HCT116 (cell line): ENCODE measurements around the gene CCDC120. TPM values are rescaled to one million over a fixed set of nuclear protein-coding genes. Genes with fewer than 3 reads are reported as not detected.

ENCODE experiments used
- ATAC-seq: fragments of 200-7000 bp; cut with Tn5 transposase; 2 replicates; pipeline ENCODE4 v1.9.1; 2020; ENCODE audit warnings: mild to moderate bottlenecking, moderate library complexity
- BruUV-seq: library from RNA; stranded (reverse); fragments of 400-500 nt; replicated peaks from 2 replicates; lab custom pipeline; 2021; lab: Mats Ljungman, UMichigan
- CTCF ChIA-PET: fragments of 300-600 bp; sonication (Branson Sonifier 250); formaldehyde crosslinking; loops from one replicate; lab custom pipeline; 2021; ENCODE audit warnings: antibody characterized with exemption; lab: Charles Lee
- POLR2A ChIA-PET: fragments of 300-600, 350-600 bp; sonication (Branson Sonifier 250); formaldehyde crosslinking; loops from one replicate; lab custom pipeline; 2021; ENCODE audit warnings: antibody characterized with exemption; lab: Charles Lee
- RAD21 ChIA-PET, 2 experiments: fragments of 300-600 bp; sonication (Branson Sonifier 250); formaldehyde crosslinking; loops; one replicate each; lab custom pipeline; 2023; ENCODE audit warnings: low total read pairs in 2 of 2; ENCODE audit not compliant: uncharacterized antibody in 2 of 2, unreplicated experiment in 2 of 2, low non-redundant PET in 1 of 2; lab: Charles Lee
- DNase-seq: peaks from one replicate; pipeline ENCODE4 v3.0.0-alpha.2; 2010; ENCODE audit warnings: low read depth, low spot score
- H2AFZ ChIP-seq: fragments of 200-600 bp; shearing (Covaris generic), sonication (generic); 2 replicates; pipeline ENCODE4 v1.6.1; 2017; ENCODE audit warnings: low read depth, mixed run types, mixed read lengths, antibody characterized with exemption, low read length; ENCODE audit not compliant: poor library complexity, severe bottlenecking
- H3K27ac ChIP-seq: 2 replicates; pipeline ENCODE4 v1.5.1; 2012; ENCODE audit warnings: low read depth, low read length
- H3K27me3 ChIP-seq: fragments of 200-600 bp; sonication (generic); 2 replicates; pipeline ENCODE4 v1.6.1; 2016; ENCODE audit warnings: mixed run types, low read length, mixed read lengths; ENCODE audit not compliant: insufficient read depth
- H3K36me3 ChIP-seq, 2 experiments: fragments of 200-500 bp in 1 of 2; fragments of 200-600 bp in 1 of 2; sonication (Bioruptor generic) in 1 of 2; sonication (generic) in 1 of 2; 2 replicates each; pipeline versions ENCODE4 v1.5.1 to v1.6.1; 2014 to 2016; ENCODE audit warnings: low read length in 2 of 2, inconsistent platforms in 1 of 2, mixed read lengths in 1 of 2, mixed run types in 1 of 2; ENCODE audit not compliant: insufficient read depth in 2 of 2, control insufficient read depth in 1 of 2
- H3K4me1 ChIP-seq, 2 experiments: fragments of 200-600 bp in 1 of 2; sonication (generic) in 1 of 2; 2 replicates each; pipeline versions ENCODE4 v1.5.1 to v1.6.1; 2012 to 2017; ENCODE audit warnings: low read length in 2 of 2, inconsistent platforms in 1 of 2, mild to moderate bottlenecking in 1 of 2, mixed read lengths in 1 of 2, mixed run types in 1 of 2, moderate library complexity in 1 of 2; ENCODE audit not compliant: insufficient read depth in 2 of 2, control insufficient read depth in 1 of 2
- H3K4me2 ChIP-seq: fragments of 200-600 bp; sonication (generic); 2 replicates; pipeline ENCODE4 v1.6.1; 2017; ENCODE audit warnings: mixed run types, low read length, mixed read lengths
- H3K4me3 ChIP-seq, 2 experiments: fragments of 200-600 bp in 1 of 2; sonication (generic) in 1 of 2; replicated peaks in 1 of 2; 2 replicates each; pipeline ENCODE4 v1.5.1; 2011 to 2016; ENCODE audit warnings: low read length in 2 of 2, control low read depth in 1 of 2, low read depth in 1 of 2, mild to moderate bottlenecking in 1 of 2, mixed read lengths in 1 of 2, mixed run types in 1 of 2
- H3K79me2 ChIP-seq: fragments of 200-600 bp; sonication (generic); 2 replicates; pipeline ENCODE4 v1.6.1; 2017; ENCODE audit warnings: mild to moderate bottlenecking, mixed run types, low read length, moderate library complexity, mixed read lengths; ENCODE audit not compliant: insufficient read depth
- H3K9ac ChIP-seq: fragments of 200-600 bp; sonication (generic); 2 replicates; pipeline ENCODE4 v1.6.1; 2016; ENCODE audit warnings: low read length, mixed read lengths
- H3K9me2 ChIP-seq: fragments of 200-600 bp; sonication (generic), shearing (Covaris generic); 2 replicates; pipeline ENCODE4 v1.6.1; 2017; ENCODE audit warnings: mixed run types, mild to moderate bottlenecking, moderate library complexity; ENCODE audit not compliant: insufficient read depth
- H3K9me3 ChIP-seq, 2 experiments: fragments of 200-500 bp in 1 of 2; fragments of 200-600 bp in 1 of 2; sonication (Bioruptor generic) in 1 of 2; sonication (generic) in 1 of 2; 2 replicates each; pipeline ENCODE4 v1.6.1; 2014 to 2017; ENCODE audit warnings: low read length in 2 of 2, mixed read lengths in 2 of 2, inconsistent platforms in 1 of 2, low read depth in 1 of 2, mild to moderate bottlenecking in 1 of 2, mixed run types in 1 of 2, moderate library complexity in 1 of 2; ENCODE audit not compliant: control insufficient read depth in 1 of 2, insufficient read depth in 1 of 2
- H4K20me1 ChIP-seq: fragments of 200-600 bp; sonication (generic), shearing (Covaris generic); 2 replicates; pipeline ENCODE4 v1.6.1; 2017; ENCODE audit warnings: mixed run types, mild to moderate bottlenecking, moderate library complexity; ENCODE audit not compliant: insufficient read depth
- EGR1 ChIP-seq: IDR thresholded peaks from 2 replicates; pipeline ENCODE4 v1.6.1; 2012; ENCODE audit warnings: low read depth
- ELF1 ChIP-seq: IDR thresholded peaks from 2 replicates; pipeline ENCODE4 v1.6.1; 2012; ENCODE audit warnings: low read depth, borderline replicate concordance
- EZH2phosphoT487 ChIP-seq: fragments of 200-600 bp; IDR thresholded peaks from 2 replicates; pipeline ENCODE4 v1.6.1; 2018; ENCODE audit warnings: antibody characterized with exemption, borderline replicate concordance
- FOSL1 ChIP-seq: IDR thresholded peaks from 2 replicates; pipeline ENCODE4 v1.6.1; 2012; ENCODE audit warnings: low read depth
- POLR2AphosphoS5 ChIP-seq: IDR thresholded peaks from 2 replicates; pipeline ENCODE4 v1.6.1; 2011; ENCODE audit warnings: mild to moderate bottlenecking, low read depth, low read length, moderate library complexity
- SP1 ChIP-seq: IDR thresholded peaks from 2 replicates; pipeline ENCODE4 v1.6.1; 2012; ENCODE audit warnings: low read depth
- ZBTB33 ChIP-seq: IDR thresholded peaks from 2 replicates; pipeline ENCODE4 v1.6.1; 2011; ENCODE audit warnings: mild to moderate bottlenecking, low read length, moderate library complexity; ENCODE audit not compliant: insufficient replicate concordance; ENCODE audit errors: extremely low read depth
- ZNF274 ChIP-seq: fragments of 200-500 bp; sonication (Bioruptor generic); IDR thresholded peaks from 2 replicates; pipeline ENCODE4 v1.6.1; 2014; ENCODE audit warnings: mild to moderate bottlenecking, low read depth, low read length, inconsistent platforms
- intact Hi-C: fragments of 100-400 bp; cut with micrococcal nuclease; formaldehyde crosslinking; loops from 2 replicates; pipeline ENCODE4 v1.10.0; 2022
- total RNA-seq: library from RNA; stranded (reverse); gene quantifications from one replicate; pipeline ENCODE4 v1.2.1, GENCODE V29; 2021; ENCODE audit not compliant: unreplicated experiment
- TF ChIP-seq, protein P1 (sequence below), 3 experiments: fragments of 200-600 bp in 1 of 3; sonication (generic) in 1 of 3; IDR thresholded peaks in 2 of 3; conservative IDR thresholded peaks in 1 of 3; 2 replicates each; pipeline ENCODE4 v1.5.1; 2012 to 2017; ENCODE audit warnings: low read depth in 2 of 3, low read length in 2 of 3, antibody characterized with exemption in 1 of 3, borderline replicate concordance in 1 of 3, control low read depth in 1 of 3, mild to moderate bottlenecking in 1 of 3, mixed read lengths in 1 of 3, mixed run types in 1 of 3, moderate library complexity in 1 of 3; ENCODE audit not compliant: insufficient read depth in 1 of 3
- TF ChIP-seq, protein P2 (sequence below): IDR thresholded peaks from 2 replicates; pipeline ENCODE4 v1.6.1; 2012

Gene CCDC120
- total RNA-seq, 1 experiment from 2014 or later: 13.5 TPM

DNA sequence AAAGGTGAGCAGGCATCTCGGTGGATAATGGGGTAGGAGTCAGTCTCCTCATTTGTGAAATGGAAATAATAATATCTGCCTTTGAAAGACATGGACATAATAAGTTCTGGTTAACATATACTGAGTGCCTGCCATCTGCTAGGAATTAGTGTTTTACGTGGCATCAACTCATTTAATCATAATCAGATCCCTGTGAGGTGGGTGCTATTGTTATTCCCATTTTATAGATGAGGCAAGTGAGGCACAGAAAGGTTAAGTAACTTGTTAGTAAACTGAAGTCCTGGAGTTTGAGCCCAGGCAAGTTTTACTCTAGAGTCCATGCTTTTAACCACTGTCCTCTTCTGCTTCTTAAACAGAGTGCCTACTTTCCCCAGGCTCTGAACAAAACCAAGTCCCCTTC, 7.5 kb downstream of the CCDC120 start:
- Histone ChIP-seq H3K36me3 (no peaks in the 10 kb centered on the region), H3K9ac (no peak overlapping the region), H3K4me1 (no peaks in the 10 kb centered on the region), H3K9me3 (no peaks in the 10 kb centered on the region), H3K27ac (no peak overlapping the region), H4K20me1 (no peaks in the 10 kb centered on the region), H3K4me2 (no peak overlapping the region), H3K9me2 (no peaks in the 10 kb centered on the region), H2AFZ (no peak overlapping the region), H3K27me3 (no peaks in the 10 kb centered on the region), H3K79me2 (no peaks in the 10 kb centered on the region), H3K4me3 (no peak overlapping the region)
- ATAC-seq: no peak
- no TSS peak for BruUV-seq
- TF ChIP-seq EZH2phosphoT487 (no peak), POLR2AphosphoS5 (no peak), ELF1 (no peak), FOSL1 (no peak), SP1 (no peak), ZBTB33 (no peak), ZNF274 (no peak), EGR1 (no peak)
- TF ChIP-seq, protein P1, sequence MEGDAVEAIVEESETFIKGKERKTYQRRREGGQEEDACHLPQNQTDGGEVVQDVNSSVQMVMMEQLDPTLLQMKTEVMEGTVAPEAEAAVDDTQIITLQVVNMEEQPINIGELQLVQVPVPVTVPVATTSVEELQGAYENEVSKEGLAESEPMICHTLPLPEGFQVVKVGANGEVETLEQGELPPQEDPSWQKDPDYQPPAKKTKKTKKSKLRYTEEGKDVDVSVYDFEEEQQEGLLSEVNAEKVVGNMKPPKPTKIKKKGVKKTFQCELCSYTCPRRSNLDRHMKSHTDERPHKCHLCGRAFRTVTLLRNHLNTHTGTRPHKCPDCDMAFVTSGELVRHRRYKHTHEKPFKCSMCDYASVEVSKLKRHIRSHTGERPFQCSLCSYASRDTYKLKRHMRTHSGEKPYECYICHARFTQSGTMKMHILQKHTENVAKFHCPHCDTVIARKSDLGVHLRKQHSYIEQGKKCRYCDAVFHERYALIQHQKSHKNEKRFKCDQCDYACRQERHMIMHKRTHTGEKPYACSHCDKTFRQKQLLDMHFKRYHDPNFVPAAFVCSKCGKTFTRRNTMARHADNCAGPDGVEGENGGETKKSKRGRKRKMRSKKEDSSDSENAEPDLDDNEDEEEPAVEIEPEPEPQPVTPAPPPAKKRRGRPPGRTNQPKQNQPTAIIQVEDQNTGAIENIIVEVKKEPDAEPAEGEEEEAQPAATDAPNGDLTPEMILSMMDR (IDR thresholded peaks at IDR 0.05 in 2 of 3, conservative IDR thresholded peaks at IDR 0.05 in 1 of 3; ENCODE audit: borderline replicate concordance in 1 of 3, insufficient read depth in 1 of 3, low read depth in 2 of 3, low read length in 2 of 3): no peak
- TF ChIP-seq, protein P2, sequence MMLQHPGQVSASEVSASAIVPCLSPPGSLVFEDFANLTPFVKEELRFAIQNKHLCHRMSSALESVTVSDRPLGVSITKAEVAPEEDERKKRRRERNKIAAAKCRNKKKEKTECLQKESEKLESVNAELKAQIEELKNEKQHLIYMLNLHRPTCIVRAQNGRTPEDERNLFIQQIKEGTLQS: no peak
- ChIA-PET RAD21 (no interaction called here), POLR2A (no interaction called here), CTCF (no interaction called here)
- intact Hi-C loops: no loop called here
- DNase-seq: no peak
